GM19397 (cell line): ENCODE data around the gene KIZ.

Experiments used
- ATAC-seq: cut with Tn5 transposase; IDR thresholded peaks from one replicate; pipeline ENCODE4 v1.9.1; 2021; ENCODE audit warnings: mild to moderate bottlenecking, moderate library complexity; ENCODE audit not compliant: unreplicated experiment

KIZ gene

GRCh38 chr20:21257192-21257591 is 131.3 kb downstream of the KIZ start:
- ATAC-seq: no peak

GRCh38 chr20:21258411-21258810 is 132.5 kb downstream of the KIZ start:
- ATAC-seq: no peak

- ATAC-seq: no peak
These were observed 133.5 kb downstream of the KIZ start for GRCh38 chr20:21259346-21259745.

- no peak for ATAC-seq
These were observed 136.9 kb downstream of the KIZ start for GRCh38 chr20:21262812-21263211.

- ATAC-seq: no peak
These were observed 139.6 kb downstream of the KIZ start for GRCh38 chr20:21265261-21266190.

GRCh38 chr20:21266191-21266536 is 140.3 kb downstream of the KIZ start:
- no peak for ATAC-seq

- ATAC-seq: no peak
These were observed 143.9 kb downstream of the KIZ start for GRCh38 chr20:21269772-21270171.

- no peak for ATAC-seq
These were observed 144.9 kb downstream of the KIZ start for GRCh38 chr20:21270806-21271205.

- peak; percentile 32 for ATAC-seq
These were observed 146.4 kb downstream of the KIZ start for GRCh38 chr20:21272279-21272678.

- peak; percentile 63 for ATAC-seq
These were observed 146.8 kb downstream of the KIZ start for GRCh38 chr20:21272679-21273078.

GRCh38 chr20:21273755-21274386 is 148.0 kb downstream of the KIZ start:
- ATAC-seq: no peak

- ATAC-seq: no peak
These were observed 152.9 kb downstream of the KIZ start for GRCh38 chr20:21278829-21279228.

GRCh38 chr20:21279706-21280521 is 154.0 kb downstream of the KIZ start:
- no peak for ATAC-seq

GRCh38 chr20:21280522-21281016 is 154.7 kb downstream of the KIZ start:
- no peak for ATAC-seq

GRCh38 chr20:21286775-21287174 is 160.9 kb downstream of the KIZ start:
- ATAC-seq: no peak

GRCh38 chr20:21288587-21289370 is 162.9 kb downstream of the KIZ start:
- no peak for ATAC-seq

GRCh38 chr20:21289651-21290050 is 163.8 kb downstream of the KIZ start:
- ATAC-seq: no peak

- ATAC-seq: no peak
These were observed 165.1 kb downstream of the KIZ start for GRCh38 chr20:21291026-21291425.

- ATAC-seq: no peak
These were observed 168.9 kb downstream of the KIZ start for GRCh38 chr20:21294755-21295154.
